SIG-M5 treated with dmso at 0.1 percent for 504 hours (cell line): ENCODE measurements around the gene GLIPR1L2.

ENCODE experiments used
- DNase-seq: peaks from one replicate; lab custom pipeline; 2025; ENCODE audit not compliant: unreplicated experiment; lab: John Stamatoyannopoulos, UW

Gene GLIPR1L2

DNA sequence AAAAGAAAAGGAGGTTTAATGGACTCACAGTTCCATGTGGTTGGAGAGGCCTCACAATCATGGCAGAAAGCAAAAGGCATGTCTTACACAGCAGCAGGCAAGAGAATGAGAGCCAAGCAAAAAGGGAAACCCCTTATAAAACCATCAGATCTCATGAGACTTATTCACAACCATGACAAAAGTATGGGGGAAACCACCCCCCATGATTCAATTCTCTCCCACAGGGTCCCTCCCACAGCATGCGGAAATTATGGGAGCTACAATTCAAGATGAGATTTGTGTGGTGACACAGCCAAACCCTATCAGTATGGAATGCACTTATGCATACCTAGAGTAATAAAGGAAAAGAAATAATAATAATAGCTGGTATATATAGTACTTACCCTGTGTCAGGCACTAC is 85.2 kb downstream of the GLIPR1L2 start:
- DNase-seq, result no peak

GRCh38 chr12:75477137-75477536 is 86.2 kb downstream of the GLIPR1L2 start:
- DNase-seq, result no peak

- DNase-seq, result peak; percentile 93
These were observed 87.4 kb downstream of the GLIPR1L2 start for GRCh38 chr12:75478116-75478794.

GRCh38 chr12:75479963-75480461 is 89.1 kb downstream of the GLIPR1L2 start:
- DNase-seq, result peak; percentile 46

DNA sequence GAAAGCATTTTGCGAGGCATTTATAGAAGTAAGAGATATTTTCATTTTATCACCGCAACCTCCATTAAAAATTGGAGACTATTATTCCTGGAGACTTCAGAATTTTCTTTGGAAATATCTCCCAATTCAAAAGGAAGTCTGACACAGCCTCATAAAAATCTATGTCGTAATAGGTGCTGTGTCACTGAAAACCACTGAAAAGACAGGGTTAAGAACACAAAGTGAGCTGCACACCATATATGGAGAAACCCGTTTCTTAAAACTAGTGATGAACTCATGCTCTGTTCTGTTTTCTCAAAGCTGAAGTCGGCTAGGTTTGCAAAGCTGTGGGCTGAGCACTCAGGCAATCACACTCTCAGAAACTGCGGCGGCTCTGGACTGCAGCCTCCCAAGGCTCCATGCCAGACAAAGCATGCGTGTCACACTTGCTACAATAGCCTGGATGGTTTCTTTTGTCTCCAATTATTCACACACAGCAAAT is 89.6 kb downstream of the GLIPR1L2 start, which contains the start of gene GLIPR1:
Gene GLIPR1, plus strand, starts transcription at position 287 of the 481 bp plus-strand sequence. Its CDS starts 126 bp downstream, at position 413.
- peak; percentile 98 for DNase-seq

GRCh38 chr12:75481013-75481705 is 90.3 kb downstream of the GLIPR1L2 start:
- peak; percentile 86 for DNase-seq

- DNase-seq, result peak; percentile 76
These were observed 90.9 kb downstream of the GLIPR1L2 start for GRCh38 chr12:75481774-75482173.
